Measurements from ENCODE around the gene MICAL2. TPM values are rescaled to one million over a fixed set of nuclear protein-coding genes. Genes with fewer than 3 reads are reported as not detected.

Gene MICAL2
- total and polyA plus RNA-seq, 2 donors (not counting 3 experiments of a cell fraction or from before 2014, with no cell fraction given): 67.6 to 200 TPM

DNA sequence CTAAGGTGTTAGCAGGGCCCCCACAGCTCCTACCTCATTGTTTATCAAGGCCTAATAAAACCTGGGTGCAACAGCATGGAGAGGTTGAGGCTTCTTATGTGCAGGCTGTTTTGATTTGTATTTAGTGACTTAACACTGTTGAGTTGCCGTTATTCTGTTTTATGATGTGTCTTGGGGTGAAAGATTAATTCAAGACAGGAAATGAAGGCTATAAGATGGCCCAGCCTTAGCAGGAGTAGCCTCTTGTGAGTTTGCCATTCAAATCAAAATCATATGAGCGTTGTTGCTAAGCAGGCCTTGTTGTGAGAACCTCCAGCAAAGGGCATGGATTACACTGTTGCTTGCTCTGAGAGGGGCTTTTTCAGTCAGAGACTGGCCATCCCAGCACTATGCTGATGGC lies 31.8 kb downstream of the MICAL2 start:
- H3K4me2 ChIP-seq (ENCODE audit: insufficient read depth, low read length): no peak overlapping the region
- H3K9ac ChIP-seq (replicated peaks; ENCODE audit: extremely low read depth, insufficient read depth, low read length): no peak overlapping the region
- intact Hi-C loops (cut with micrococcal nuclease) (loop anchor here (1.0 kb wide), 1 partner anchor 9 kb away; no protein-coding TSS in a partner anchor), dilution Hi-C loops (cut with MboI; ENCODE audit: extremely low pct_ligation_motif_present, low sequenced_read_pairs) (no loop called here)
- no TSS peak for BruUV-seq (replicated peaks)
- DNase-seq (ENCODE audit: low read depth, low spot score) (no peak), FAIRE-seq (no peak)
- ChIA-PET CTCF (interaction anchor here (1.3 to 1.6 kb wide), 2 partner anchors 15 to 19 kb away, joined by 4 read pairs; no protein-coding TSS in a partner anchor), POLR2A (no interaction called here)
- no peaks in the 10 kb centered on the region for H4K20me1 ChIP-seq (replicated peaks; ENCODE audit: control insufficient read depth, extremely low read depth, insufficient read depth, low read length)
- H3K9me1 ChIP-seq (replicated peaks; ENCODE audit: control insufficient read depth, extremely low read depth, insufficient read depth, low read length): no peaks in the 10 kb centered on the region
- peaks cover 19% of the 10 kb centered on the region for H3K4me1 ChIP-seq (ENCODE audit: control insufficient read depth, extremely low read depth, insufficient read depth, low read length)
- H3K79me2 ChIP-seq (ENCODE audit: control insufficient read depth, insufficient read depth, low read length): peaks cover 34% of the 10 kb centered on the region
- no peak overlapping the region for H2AFZ ChIP-seq (ENCODE audit: low read depth, low read length)
- no peaks in the 10 kb centered on the region for H3K27me3 ChIP-seq (ENCODE audit: control insufficient read depth in 2 of 2, insufficient read depth in 2 of 2, low read length in 2 of 2)
- H3K9me3 ChIP-seq (replicated peaks; ENCODE audit: control insufficient read depth, insufficient read depth, low read length): no peaks in the 10 kb centered on the region
- no peak overlapping the region for H3K4me3 ChIP-seq (replicated peaks in 1 of 3; ENCODE audit: insufficient read depth in 1 of 3, low read depth in 1 of 3, low read length in 3 of 3)
- no peak for TF ChIP-seq FOS (IDR thresholded peaks at IDR 0.05; ENCODE audit: borderline replicate concordance, insufficient read depth, low read length)
- TF ChIP-seq, protein P1, sequence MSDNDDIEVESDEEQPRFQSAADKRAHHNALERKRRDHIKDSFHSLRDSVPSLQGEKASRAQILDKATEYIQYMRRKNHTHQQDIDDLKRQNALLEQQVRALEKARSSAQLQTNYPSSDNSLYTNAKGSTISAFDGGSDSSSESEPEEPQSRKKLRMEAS (IDR thresholded peaks at IDR 0.05; ENCODE audit: insufficient read depth, insufficient read length): no peak
- TF ChIP-seq, protein P2, sequence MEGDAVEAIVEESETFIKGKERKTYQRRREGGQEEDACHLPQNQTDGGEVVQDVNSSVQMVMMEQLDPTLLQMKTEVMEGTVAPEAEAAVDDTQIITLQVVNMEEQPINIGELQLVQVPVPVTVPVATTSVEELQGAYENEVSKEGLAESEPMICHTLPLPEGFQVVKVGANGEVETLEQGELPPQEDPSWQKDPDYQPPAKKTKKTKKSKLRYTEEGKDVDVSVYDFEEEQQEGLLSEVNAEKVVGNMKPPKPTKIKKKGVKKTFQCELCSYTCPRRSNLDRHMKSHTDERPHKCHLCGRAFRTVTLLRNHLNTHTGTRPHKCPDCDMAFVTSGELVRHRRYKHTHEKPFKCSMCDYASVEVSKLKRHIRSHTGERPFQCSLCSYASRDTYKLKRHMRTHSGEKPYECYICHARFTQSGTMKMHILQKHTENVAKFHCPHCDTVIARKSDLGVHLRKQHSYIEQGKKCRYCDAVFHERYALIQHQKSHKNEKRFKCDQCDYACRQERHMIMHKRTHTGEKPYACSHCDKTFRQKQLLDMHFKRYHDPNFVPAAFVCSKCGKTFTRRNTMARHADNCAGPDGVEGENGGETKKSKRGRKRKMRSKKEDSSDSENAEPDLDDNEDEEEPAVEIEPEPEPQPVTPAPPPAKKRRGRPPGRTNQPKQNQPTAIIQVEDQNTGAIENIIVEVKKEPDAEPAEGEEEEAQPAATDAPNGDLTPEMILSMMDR (IDR thresholded peaks at IDR 0.05; ENCODE audit: extremely low read depth in 1 of 2, insufficient read depth in 1 of 2, low read depth in 1 of 2, low read length in 2 of 2): no peak
- TF ChIP-seq POLR2AphosphoS5 (IDR thresholded peaks at IDR 0.05; ENCODE audit: insufficient read depth, low read depth, low read length): no peak
- TF ChIP-seq GATA2 (IDR thresholded peaks at IDR 0.05; ENCODE audit: insufficient read depth, insufficient read length, low read depth, low read length): no peak
- TF ChIP-seq POLR2A (IDR thresholded peaks at IDR 0.05; ENCODE audit: low read depth, low read length): no peak
- no peak for TF ChIP-seq MYC (IDR thresholded peaks at IDR 0.05; ENCODE audit: low read depth, low read length)
- TF ChIP-seq EZH2 (IDR thresholded peaks at IDR 0.05; ENCODE audit: borderline replicate concordance, low read depth, low read length, severe bottlenecking): no peak
- no peak for TF ChIP-seq JUN (IDR thresholded peaks at IDR 0.05; ENCODE audit: borderline replicate concordance, insufficient read depth, insufficient read length, low read depth)
- H3K27ac ChIP-seq (ENCODE audit: insufficient read depth, low read depth, low read length): no peak overlapping the region
- peaks cover 0 to 2% of the 10 kb centered on the region in 2 experiments for H3K36me3 ChIP-seq (ENCODE audit: control insufficient read depth in 2 of 2, extremely low read depth in 1 of 2, insufficient read depth in 2 of 2, low read length in 2 of 2)

Measured in endothelial cell of umbilical vein (primary cell).